ENCODE data around the gene YPEL4.

Gene YPEL4

GRCh38 chr11:57622263-57622662 lies 27.4 kb downstream of the YPEL4 start:
- H3K4me3 ChIP-seq (ENCODE audit: low read depth, low read length): no peak overlapping the region
- no peak for TF ChIP-seq CTCF (IDR thresholded peaks at IDR 0.05; ENCODE audit: low read depth, low read length, missing control alignments)
- in situ Hi-C loops (cut with HindIII; ENCODE audit: low sequenced_read_pairs): no loop called here
- DNase-seq (ENCODE audit: low read depth): no peak

GRCh38 chr11:57620467-57620866 lies 29.2 kb downstream of the YPEL4 start:
- in situ Hi-C loops (cut with HindIII; ENCODE audit: low sequenced_read_pairs): no loop called here
- no peak overlapping the region for H3K4me3 ChIP-seq (ENCODE audit: low read depth, low read length)
- TF ChIP-seq CTCF (IDR thresholded peaks at IDR 0.05; ENCODE audit: low read depth, low read length, missing control alignments): no peak
- DNase-seq (ENCODE audit: low read depth): no peak

- DNase-seq (ENCODE audit: low read depth): no peak
- in situ Hi-C loops (cut with HindIII; ENCODE audit: low sequenced_read_pairs): no loop called here
- no peak overlapping the region for H3K4me3 ChIP-seq (ENCODE audit: low read depth, low read length)
- peak; percentile 2 for TF ChIP-seq CTCF (IDR thresholded peaks at IDR 0.05; ENCODE audit: low read depth, low read length, missing control alignments)
These were observed 30.4 kb downstream of the YPEL4 start for GRCh38 chr11:57619331-57619730.

- TF ChIP-seq CTCF (IDR thresholded peaks at IDR 0.05; ENCODE audit: low read depth, low read length, missing control alignments): no peak
These were observed 31.3 kb downstream of the YPEL4 start for GRCh38 chr11:57618438-57618837.

GRCh38 chr11:57616595-57616994 lies 33.1 kb downstream of the YPEL4 start:
- in situ Hi-C loops (cut with HindIII; ENCODE audit: low sequenced_read_pairs): no loop called here
- TF ChIP-seq CTCF (IDR thresholded peaks at IDR 0.05; ENCODE audit: low read depth, low read length, missing control alignments): no peak
- no peak overlapping the region for H3K4me3 ChIP-seq (ENCODE audit: low read depth, low read length)
- DNase-seq (ENCODE audit: low read depth): no peak

More at GRCh38 chr11:57618438-57618837, 31.3 kb downstream of the YPEL4 start:
- H3K4me3 ChIP-seq (ENCODE audit: low read depth, low read length): no peak overlapping the region
- in situ Hi-C loops (cut with HindIII; ENCODE audit: low sequenced_read_pairs): no loop called here
- DNase-seq (ENCODE audit: low read depth): no peak

GRCh38 chr11:57615308-57615707 lies 34.4 kb downstream of the YPEL4 start:
- in situ Hi-C loops (cut with HindIII; ENCODE audit: low sequenced_read_pairs): no loop called here
- no peak for DNase-seq (ENCODE audit: low read depth)
- TF ChIP-seq CTCF (IDR thresholded peaks at IDR 0.05; ENCODE audit: low read depth, low read length, missing control alignments): no peak
- no peak overlapping the region for H3K4me3 ChIP-seq (ENCODE audit: low read depth, low read length)
